GM13977 (cell line): ENCODE measurements around the gene SYNDIG1.

Experiments
- DNase-seq: peaks from one replicate; pipeline ENCODE4 v3.0.0; 2012; ENCODE audit warnings: low spot score
- CTCF ChIP-seq: IDR thresholded peaks from 2 replicates; pipeline ENCODE4 v1.5.1; 2012; ENCODE audit warnings: mild to moderate bottlenecking, control low read depth; ENCODE audit not compliant: insufficient read depth; ENCODE audit errors: extremely low read depth, missing control alignments
- in situ Hi-C: fragments of 300-500 bp; cut with MboI; formaldehyde crosslinking; loops from one replicate; pipeline ENCODE4 v1.12.0; 2022; ENCODE audit warnings: low sequenced_read_pairs, low pct_unique_long_range_greater_than_20kb, mixed read lengths, inconsistent platforms; ENCODE audit not compliant: unreplicated experiment

The SYNDIG1 gene

GRCh38 chr20:24452016-24452415, 17.4 kb upstream of the SYNDIG1 start:
- in situ Hi-C loops = loop anchor here (25.0 kb wide), 1 partner anchor 90 kb away; no protein-coding TSS in a partner anchor
- no peak for TF ChIP-seq CTCF
- no peak for DNase-seq

GRCh38 chr20:24452498-24453127, 16.8 kb upstream of the SYNDIG1 start:
- no peak for TF ChIP-seq CTCF
- in situ Hi-C loops = loop anchor here (25.0 kb wide), 1 partner anchor 90 kb away; no protein-coding TSS in a partner anchor
- DNase-seq = no peak

GRCh38 chr20:24453869-24454268, 15.6 kb upstream of the SYNDIG1 start:
- in situ Hi-C loops = loop anchor here (25.0 kb wide), 1 partner anchor 92 kb away; no protein-coding TSS in a partner anchor

GRCh38 chr20:24455081-24455480, 14.3 kb upstream of the SYNDIG1 start:
- in situ Hi-C loops = loop anchor here (25.0 kb wide), 1 partner anchor 93 kb away; no protein-coding TSS in a partner anchor
- DNase-seq = no peak
- TF ChIP-seq CTCF = no peak

More at GRCh38 chr20:24453869-24454268, 15.6 kb upstream of the SYNDIG1 start:
- no peak for TF ChIP-seq CTCF
- no peak for DNase-seq

GRCh38 chr20:24456398-24456781, 13.0 kb upstream of the SYNDIG1 start:
- in situ Hi-C loops = loop anchor here (25.0 kb wide), 1 partner anchor 94 kb away; no protein-coding TSS in a partner anchor
- no peak for DNase-seq
- TF ChIP-seq CTCF = no peak

- no peak for TF ChIP-seq CTCF
- in situ Hi-C loops = loop anchor here (25.0 kb wide), 1 partner anchor 96 kb away; no protein-coding TSS in a partner anchor
- DNase-seq = no peak
Observed at GRCh38 chr20:24458436-24458835, 11.0 kb upstream of the SYNDIG1 start.
